OCI-LY7 (cell line): ENCODE results near the gene CBY2. TPM values are rescaled to one million over a fixed set of nuclear protein-coding genes. Genes with fewer than 3 reads are reported as not detected.

ENCODE experiments used
- BruUV-seq: library from RNA; stranded (reverse); fragments of 400-500 nt; replicated peaks from 2 replicates; lab custom pipeline; 2021; lab: Mats Ljungman, UMichigan
- CTCF ChIA-PET: fragments of 300-600 bp; sonication (Branson Sonifier 250); formaldehyde crosslinking; loops from one replicate; lab custom pipeline; 2022; ENCODE audit warnings: antibody characterized with exemption; ENCODE audit not compliant: unreplicated experiment; lab: Charles Lee
- POLR2A ChIA-PET: fragments of 300-600 bp; sonication (Branson Sonifier 250); formaldehyde crosslinking; loops from one replicate; lab custom pipeline; 2022; ENCODE audit warnings: antibody characterized with exemption; lab: Charles Lee
- DNase-seq: peaks from one replicate; pipeline ENCODE4 v3.0.0-alpha.2; 2015; ENCODE audit warnings: low spot score
- H2AFZ ChIP-seq: fragments of 200-600 bp; sonication (generic), shearing (Covaris generic); 2 replicates; pipeline ENCODE4 v1.6.1; 2014; ENCODE audit warnings: mild to moderate bottlenecking, antibody characterized with exemption, low read length, moderate library complexity
- H3K27ac ChIP-seq: fragments of 200-600 bp; sonication (generic); 2 replicates; pipeline ENCODE4 v1.5.1; 2014; ENCODE audit warnings: mixed run types, low read depth, mild to moderate bottlenecking, moderate library complexity, low read length, inconsistent platforms; ENCODE audit not compliant: poor library complexity, severe bottlenecking
- H3K36me3 ChIP-seq: fragments of 200-600 bp; sonication (generic); 2 replicates; pipeline ENCODE4 v1.6.1; 2014; ENCODE audit warnings: mild to moderate bottlenecking, antibody characterized with exemption, low read length, moderate library complexity, mixed read lengths; ENCODE audit not compliant: insufficient read depth
- H3K4me1 ChIP-seq: fragments of 200-600 bp; sonication (generic); 2 replicates; pipeline ENCODE4 v1.5.1; 2014; ENCODE audit warnings: mild to moderate bottlenecking, low read length; ENCODE audit not compliant: insufficient read depth, poor library complexity, severe bottlenecking
- H3K4me2 ChIP-seq: fragments of 200-600 bp; sonication (generic); 2 replicates; pipeline ENCODE4 v1.6.1; 2014; ENCODE audit warnings: mild to moderate bottlenecking, low read length
- H3K4me3 ChIP-seq: fragments of 200-600 bp; sonication (generic); 2 replicates; pipeline ENCODE4 v1.5.1; 2014; ENCODE audit warnings: mild to moderate bottlenecking, low read depth, low read length; ENCODE audit not compliant: poor library complexity, severe bottlenecking
- H3K79me2 ChIP-seq: fragments of 200-600 bp; sonication (generic); 2 replicates; pipeline ENCODE4 v1.6.1; 2016; ENCODE audit warnings: low read depth, mild to moderate bottlenecking, low read length, moderate library complexity, mixed read lengths; ENCODE audit not compliant: insufficient read depth
- H3K9me2 ChIP-seq: fragments of 200-600 bp; sonication (generic); 2 replicates; pipeline ENCODE4 v1.6.1; 2016; ENCODE audit warnings: mild to moderate bottlenecking, low read length, mixed read lengths; ENCODE audit not compliant: insufficient read depth
- H3K9me3 ChIP-seq: fragments of 200-600 bp; sonication (generic); 2 replicates; pipeline ENCODE4 v1.6.1; 2014; ENCODE audit warnings: mild to moderate bottlenecking, mixed run types, low read length, mixed read lengths
- H4K20me1 ChIP-seq: fragments of 200-600 bp; sonication (generic); 2 replicates; pipeline ENCODE4 v1.6.1; 2014; ENCODE audit warnings: mild to moderate bottlenecking, antibody characterized with exemption, low read length, moderate library complexity, mixed read lengths; ENCODE audit not compliant: insufficient read depth
- EZH2phosphoT487 ChIP-seq: fragments of 200-600 bp; sonication (generic); IDR thresholded peaks from 2 replicates; pipeline ENCODE4 v1.6.1; 2018; ENCODE audit warnings: low read depth, borderline replicate concordance, mild to moderate bottlenecking, mixed run types, antibody characterized with exemption, low read length, moderate library complexity, mixed read lengths
- intact Hi-C: fragments of 100-400 bp; cut with micrococcal nuclease; formaldehyde crosslinking; loops from one replicate; pipeline ENCODE4 v1.10.0; 2022; ENCODE audit not compliant: unreplicated experiment
- total RNA-seq, 2 experiments: library from RNA; depleted of rRNA in 1 of 2; stranded (reverse); fragments of >200 nt in 1 of 2; shearing (Covaris generic) in 1 of 2; gene quantifications; 2 replicates each; pipeline ENCODE4 v1.2.3, GENCODE V29; 2014 to 2022
- TF ChIP-seq, protein P1 (sequence below): fragments of 200-600 bp; sonication (generic); conservative IDR thresholded peaks from 2 replicates; pipeline ENCODE4 v1.5.1; 2014; ENCODE audit warnings: mild to moderate bottlenecking, antibody characterized with exemption, low read length, moderate library complexity, mixed read lengths

Gene CBY2
- total RNA-seq, 2 experiments from 2014 or later, result not detected

DNA sequence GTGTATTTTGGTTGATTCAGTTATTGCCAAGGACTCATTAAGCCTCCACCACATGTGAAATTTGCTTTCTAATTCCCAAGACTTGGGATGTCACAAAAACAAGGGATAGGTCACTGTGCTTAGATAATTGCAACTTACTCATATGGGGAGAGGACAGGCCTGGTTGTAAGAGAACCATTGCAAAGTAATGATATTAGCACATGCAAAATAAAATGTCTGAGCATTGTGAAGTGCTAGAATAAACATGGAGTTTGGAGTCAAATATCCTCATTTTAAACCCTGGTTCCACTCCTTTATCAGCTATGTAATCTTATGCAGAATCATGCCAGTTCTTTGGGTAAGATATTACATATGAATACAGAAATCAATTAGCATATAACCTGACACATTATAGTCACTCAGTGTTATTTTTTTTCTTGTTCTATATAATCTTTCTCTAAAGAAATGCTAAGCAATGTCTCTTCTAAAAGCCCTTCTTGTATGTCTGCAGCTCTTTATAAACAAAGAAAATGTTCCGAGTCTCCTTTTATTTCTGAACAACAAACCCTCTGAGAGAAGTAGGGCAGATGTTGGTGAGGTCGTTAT, 5.5 kb downstream of the CBY2 start:
- Histone ChIP-seq H3K9me2 (no peaks in the 10 kb centered on the region), H3K4me1 (no peaks in the 10 kb centered on the region), H3K36me3 (no peaks in the 10 kb centered on the region), H3K27ac (no peak overlapping the region), H3K4me3 (no peak overlapping the region), H3K4me2 (no peak overlapping the region), H2AFZ (no peak overlapping the region), H3K79me2 (no peaks in the 10 kb centered on the region), H4K20me1 (no peaks in the 10 kb centered on the region), H3K9me3 (no peaks in the 10 kb centered on the region)
- TF ChIP-seq, protein P1, sequence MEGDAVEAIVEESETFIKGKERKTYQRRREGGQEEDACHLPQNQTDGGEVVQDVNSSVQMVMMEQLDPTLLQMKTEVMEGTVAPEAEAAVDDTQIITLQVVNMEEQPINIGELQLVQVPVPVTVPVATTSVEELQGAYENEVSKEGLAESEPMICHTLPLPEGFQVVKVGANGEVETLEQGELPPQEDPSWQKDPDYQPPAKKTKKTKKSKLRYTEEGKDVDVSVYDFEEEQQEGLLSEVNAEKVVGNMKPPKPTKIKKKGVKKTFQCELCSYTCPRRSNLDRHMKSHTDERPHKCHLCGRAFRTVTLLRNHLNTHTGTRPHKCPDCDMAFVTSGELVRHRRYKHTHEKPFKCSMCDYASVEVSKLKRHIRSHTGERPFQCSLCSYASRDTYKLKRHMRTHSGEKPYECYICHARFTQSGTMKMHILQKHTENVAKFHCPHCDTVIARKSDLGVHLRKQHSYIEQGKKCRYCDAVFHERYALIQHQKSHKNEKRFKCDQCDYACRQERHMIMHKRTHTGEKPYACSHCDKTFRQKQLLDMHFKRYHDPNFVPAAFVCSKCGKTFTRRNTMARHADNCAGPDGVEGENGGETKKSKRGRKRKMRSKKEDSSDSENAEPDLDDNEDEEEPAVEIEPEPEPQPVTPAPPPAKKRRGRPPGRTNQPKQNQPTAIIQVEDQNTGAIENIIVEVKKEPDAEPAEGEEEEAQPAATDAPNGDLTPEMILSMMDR, result no peak
- no peak for TF ChIP-seq EZH2phosphoT487
- BruUV-seq, result no TSS peak
- no peak for DNase-seq
- intact Hi-C loops, result no loop called here
- POLR2A ChIA-PET, result no interaction called here
- CTCF ChIA-PET, result no interaction called here

DNA sequence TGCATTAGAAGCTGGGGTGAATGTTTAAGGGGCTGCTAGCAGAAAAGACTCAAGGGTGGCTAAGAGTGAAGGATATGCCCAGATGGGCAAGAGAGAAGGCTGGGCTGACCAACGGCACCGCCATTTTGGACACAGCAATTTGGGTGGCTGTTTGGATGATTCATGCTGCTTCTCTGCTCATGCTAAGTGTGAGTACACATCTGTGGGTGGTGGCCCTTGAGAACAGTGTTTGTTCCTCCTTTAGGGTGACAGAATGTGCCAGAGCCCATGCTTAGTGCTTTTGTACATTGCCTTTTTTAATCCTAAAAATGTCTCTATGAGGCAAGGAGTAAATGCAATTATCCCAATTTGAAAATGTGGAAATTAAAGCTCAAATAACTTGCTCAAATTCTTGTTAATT, 9.8 kb downstream of the CBY2 start:
- DNase-seq, result no peak
- no peaks in the 10 kb centered on the region for H3K9me3 ChIP-seq
- no peaks in the 10 kb centered on the region for H4K20me1 ChIP-seq
- TF ChIP-seq EZH2phosphoT487, result no peak
- TF ChIP-seq, protein P1, result no peak
- H3K79me2 ChIP-seq, result no peaks in the 10 kb centered on the region
- H3K4me2 ChIP-seq, result no peak overlapping the region
- H3K36me3 ChIP-seq, result no peaks in the 10 kb centered on the region
- no peak overlapping the region for H3K4me3 ChIP-seq
- no TSS peak for BruUV-seq
- POLR2A ChIA-PET, result no interaction called here
- no peak overlapping the region for H2AFZ ChIP-seq
- no peaks in the 10 kb centered on the region for H3K4me1 ChIP-seq
- H3K9me2 ChIP-seq, result no peaks in the 10 kb centered on the region
- CTCF ChIA-PET, result no interaction called here
- no peak overlapping the region for H3K27ac ChIP-seq
- intact Hi-C loops, result no loop called here

DNA sequence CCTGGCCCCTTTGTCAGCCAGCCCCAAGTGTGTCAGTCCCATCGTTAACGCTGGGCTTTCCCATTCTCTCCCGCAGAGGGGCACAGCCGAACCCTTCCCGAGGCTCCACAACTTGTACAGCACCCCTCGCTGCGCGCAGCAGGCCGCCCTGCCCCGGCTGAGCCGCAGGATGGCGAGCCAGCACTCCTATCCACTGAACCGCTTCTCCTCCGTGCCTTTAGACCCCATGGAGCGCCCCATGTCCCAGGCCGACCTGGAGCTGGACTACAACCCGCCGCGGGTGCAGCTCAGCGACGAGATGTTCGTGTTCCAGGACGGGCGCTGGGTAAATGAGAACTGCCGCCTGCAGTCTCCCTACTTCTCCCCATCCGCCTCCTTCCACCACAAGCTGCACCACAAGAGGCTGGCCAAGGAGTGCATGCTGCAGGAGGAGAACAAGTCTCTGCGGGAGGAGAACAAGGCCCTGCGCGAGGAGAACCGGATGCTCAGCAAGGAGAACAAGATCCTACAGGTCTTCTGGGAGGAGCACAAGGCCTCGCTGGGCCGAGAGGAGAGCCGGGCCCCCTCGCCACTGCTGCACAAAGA, 11.1 kb downstream of the CBY2 start:
- Histone ChIP-seq H3K4me2 (no peak overlapping the region), H3K4me3 (no peak overlapping the region), H3K27ac (no peak overlapping the region), H3K36me3 (no peaks in the 10 kb centered on the region), H3K79me2 (no peaks in the 10 kb centered on the region), H3K9me3 (no peaks in the 10 kb centered on the region), H2AFZ (no peak overlapping the region), H3K9me2 (no peaks in the 10 kb centered on the region), H3K4me1 (no peaks in the 10 kb centered on the region), H4K20me1 (no peaks in the 10 kb centered on the region)
- ChIA-PET POLR2A (no interaction called here), CTCF (no interaction called here)
- TF ChIP-seq, protein P1, result no peak
- intact Hi-C loops, result no loop called here
- no peak for DNase-seq
- BruUV-seq, result no TSS peak
